ENCODE results near the gene EDN3.

EDN3 gene

DNA sequence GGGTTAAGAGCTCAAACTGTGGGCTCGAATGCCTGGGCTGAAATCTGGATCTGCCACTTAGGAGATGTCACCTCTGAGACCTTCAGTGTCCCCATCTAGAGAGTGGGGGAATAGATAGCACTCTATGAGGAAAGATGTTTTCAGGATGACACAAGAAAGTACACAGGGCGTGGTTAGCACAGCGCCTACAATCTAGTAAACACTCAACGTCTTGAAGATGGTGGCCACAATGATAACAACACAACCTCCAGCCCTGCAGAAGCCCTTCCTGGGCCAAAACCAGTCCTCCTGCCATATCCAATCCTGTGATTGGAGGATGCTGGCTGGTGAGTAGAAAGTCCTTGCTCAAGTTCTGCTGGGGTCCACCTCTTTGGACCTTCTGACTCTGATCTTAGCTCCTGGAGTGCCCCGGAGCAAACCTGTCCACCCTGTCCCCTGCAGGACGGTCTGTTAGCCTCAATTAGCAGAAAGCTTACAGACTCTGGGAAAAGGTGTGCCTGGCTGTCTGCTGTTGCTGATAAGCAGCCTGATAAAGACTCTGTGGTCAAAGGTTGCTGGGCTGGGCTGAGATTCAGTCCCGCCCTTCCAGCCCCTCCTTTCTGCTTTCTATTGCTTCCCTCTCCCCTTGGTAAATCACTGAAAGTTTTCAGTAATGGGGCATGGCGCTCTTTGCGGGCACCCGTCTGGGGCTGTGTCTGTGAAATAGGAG lies 8.2 kb downstream of the EDN3 start:
- DNase-seq: no peak

DNA sequence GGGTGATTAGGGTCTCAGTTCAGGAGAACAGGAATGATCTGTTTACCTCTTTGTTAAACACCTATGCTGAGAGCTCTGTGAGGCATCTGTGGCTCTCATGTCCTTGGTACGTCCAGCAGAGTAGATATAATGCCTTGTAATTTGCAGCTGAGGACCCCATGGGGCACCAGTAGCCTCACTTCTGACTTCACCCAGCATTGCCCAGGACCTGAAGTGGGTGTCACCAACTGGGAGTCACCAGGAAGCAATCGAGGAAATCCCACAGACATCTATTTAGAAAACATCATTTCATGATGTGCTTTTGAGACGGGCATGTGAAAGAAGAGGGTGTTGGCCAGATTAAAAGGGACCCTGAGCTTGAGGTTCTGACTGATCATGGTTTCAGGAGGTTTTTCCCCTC lies 8.8 kb downstream of the EDN3 start:
- no peak for DNase-seq

DNA sequence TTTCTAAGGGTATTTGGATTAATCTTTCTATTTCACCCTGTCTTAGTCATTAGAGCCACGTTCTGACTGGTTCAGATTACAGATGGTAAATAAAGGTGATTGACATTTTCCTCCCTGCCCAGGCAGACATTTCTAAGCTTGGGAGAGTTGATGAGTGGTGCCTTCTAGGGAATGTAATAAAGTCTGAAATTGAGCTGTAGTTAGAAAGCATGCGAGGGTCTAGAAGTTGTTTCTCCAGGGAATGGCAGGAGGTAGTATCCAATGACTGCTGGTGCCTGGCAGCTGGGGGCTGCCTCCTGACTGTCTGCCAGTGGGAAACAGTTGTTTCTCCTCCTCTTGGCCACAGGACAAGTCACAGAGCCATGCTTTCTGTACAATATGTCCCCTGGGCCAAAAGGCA lies 14.6 kb downstream of the EDN3 start:
- DNase-seq: no peak

DNA sequence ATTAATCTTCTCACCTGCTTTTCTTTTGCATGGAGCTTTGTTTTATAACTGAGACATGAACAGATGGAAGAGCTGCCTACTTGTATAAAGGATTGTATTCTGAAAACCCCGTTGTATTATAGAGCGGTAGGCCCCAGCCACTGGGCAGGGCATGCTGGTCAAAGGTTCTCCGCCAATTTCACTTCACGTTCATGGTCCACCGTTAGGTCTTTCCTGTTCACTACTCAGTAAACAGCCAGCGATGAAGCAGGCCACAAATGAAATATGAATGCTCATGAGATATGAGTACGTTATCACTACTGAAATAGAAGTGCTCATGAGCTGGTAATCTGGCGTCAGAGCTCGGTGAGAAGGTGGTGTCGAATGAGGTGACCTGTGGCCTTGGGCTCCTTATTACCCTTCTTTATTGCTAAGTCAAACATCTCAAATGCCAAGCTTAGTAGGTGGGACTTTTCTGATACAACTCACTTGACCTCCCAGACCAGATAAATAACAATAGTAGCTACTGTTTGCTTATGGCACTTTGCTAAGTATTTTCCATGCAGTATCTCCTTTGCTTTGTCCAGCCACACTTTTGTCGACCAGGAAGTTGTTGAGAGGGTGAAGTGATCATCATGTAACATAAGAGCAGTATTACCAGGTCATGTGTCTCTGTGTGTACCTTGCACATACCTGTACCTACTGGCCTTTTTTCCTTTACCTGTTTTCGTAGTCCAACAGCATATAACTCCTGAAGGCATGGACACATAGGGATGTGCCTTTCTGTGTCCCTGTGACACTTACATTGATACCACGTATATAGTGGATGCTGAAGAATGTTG lies 16.7 kb downstream of the EDN3 start:
- DNase-seq: no peak

DNA sequence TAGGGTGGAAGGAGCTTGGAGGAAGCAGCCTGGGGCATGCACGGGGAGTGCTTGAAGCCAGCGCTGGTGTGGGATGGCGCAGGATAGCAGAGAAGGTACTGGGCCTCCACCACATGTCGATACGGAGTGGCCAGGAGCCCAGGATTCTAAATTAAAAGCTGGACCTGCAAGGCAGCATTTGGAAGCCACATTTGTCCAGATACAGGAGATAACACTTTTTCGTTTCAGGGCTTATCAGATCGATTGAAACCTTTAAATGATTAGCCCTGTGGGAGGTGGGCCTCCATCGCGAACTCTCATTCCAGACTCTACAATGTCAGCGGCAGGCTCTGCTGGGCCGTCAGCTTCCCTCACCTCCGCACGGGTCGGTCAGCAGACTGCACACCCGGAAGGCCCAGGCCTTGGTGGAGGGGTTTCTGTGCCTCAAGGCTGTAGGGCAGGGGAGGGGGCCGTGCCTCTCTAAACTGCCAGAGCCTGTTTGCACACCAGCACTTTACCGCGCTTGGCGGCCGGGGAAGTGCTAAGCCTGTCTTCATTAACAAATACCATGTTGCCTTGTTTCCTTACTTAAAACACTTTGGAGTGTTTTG lies 17.9 kb downstream of the EDN3 start:
- DNase-seq: no peak

DNA sequence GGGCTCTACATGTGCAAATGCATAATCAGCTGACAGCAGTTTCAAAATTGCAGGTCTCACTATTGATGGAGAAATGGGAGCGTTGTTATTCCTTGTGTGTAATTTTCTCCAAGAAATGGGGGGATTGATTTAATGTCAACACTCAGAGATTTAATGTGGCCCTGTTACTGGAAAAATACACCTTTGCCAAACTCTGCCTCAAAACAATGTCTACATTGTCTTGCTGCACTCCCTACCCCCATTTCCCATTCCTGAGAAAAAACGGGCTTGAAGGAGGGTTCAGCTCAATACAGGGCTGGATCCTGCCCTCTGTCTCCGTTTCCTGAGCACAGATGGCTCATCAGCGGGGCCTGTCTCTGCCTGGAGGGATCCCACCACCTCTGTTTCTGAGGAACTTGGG lies 18.4 kb downstream of the EDN3 start:
- DNase-seq: no peak

DNA sequence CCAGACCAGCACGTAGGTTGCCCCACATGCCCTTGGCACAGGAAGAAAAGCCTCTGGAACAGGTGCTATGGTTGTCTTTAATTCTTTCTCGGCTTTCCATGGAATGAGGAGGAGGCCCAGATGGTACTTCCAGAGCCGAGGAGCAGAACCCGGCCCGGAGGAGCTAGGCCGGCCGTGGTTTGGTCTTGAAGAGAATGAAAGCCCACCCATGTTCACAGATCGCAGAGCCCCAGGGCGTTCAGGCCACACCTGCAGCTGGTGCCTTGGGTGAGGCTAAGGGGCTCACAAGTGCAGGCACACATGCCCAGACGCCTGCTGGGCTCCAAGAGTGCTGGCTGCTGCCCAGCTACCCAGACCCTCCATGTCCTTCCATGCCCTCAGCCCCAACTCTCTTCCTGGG lies 20.0 kb downstream of the EDN3 start:
- DNase-seq: no peak

DNA sequence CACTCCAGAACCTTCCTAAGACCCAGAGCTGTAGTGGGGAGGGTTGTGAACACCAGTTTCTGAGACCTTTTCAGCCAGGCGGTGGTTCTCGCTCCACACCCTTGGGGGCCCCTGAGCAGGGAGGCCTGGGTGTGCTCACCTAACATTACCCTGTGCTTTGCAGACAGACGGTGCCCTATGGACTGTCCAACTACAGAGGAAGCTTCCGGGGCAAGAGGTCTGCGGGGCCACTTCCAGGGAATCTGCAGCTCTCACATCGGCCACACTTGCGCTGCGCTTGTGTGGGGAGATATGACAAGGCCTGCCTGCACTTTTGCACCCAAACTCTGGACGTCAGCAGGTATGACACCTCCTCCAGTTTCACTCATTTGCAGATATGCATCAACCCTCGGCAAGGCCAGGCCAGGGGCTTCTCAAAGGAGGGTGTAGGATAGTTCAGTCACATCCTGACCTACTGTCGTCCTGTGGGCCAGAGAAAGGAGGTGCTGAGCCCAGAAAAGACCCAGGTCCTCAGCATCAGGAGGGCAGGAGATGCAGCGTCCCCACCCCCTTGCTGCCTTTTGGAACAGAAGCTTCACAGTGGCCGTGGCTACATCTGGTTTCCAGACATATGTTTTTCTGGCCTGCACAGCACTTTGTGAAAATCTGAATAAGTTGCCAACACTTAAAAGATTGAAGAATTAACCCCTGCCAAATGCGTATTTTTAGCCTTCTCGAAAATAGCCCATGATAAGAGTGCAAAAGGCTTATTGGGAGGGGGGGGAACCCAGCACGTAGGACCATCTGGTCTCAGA lies 20.6 kb downstream of the EDN3 start:
- DNase-seq: no peak

DNA sequence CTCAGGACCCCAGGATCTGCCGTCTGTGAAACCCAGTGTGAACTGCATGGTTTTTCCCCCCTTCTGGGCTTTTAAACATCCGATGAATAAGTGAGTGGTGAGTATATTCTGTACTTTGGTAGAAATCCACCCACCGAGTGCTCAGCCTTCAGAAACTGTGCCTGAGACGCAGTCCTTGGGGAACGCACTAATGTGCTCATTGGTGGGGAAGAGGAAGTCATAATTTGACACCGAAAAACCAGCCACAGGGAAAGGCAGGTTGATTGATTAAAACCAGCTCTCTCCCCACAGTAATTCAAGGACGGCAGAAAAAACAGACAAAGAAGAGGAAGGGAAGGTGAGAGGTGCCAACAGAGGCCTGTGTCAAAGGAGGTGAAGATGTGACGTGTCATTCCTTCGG lies 21.7 kb downstream of the EDN3 start:
- no peak for DNase-seq

DNA sequence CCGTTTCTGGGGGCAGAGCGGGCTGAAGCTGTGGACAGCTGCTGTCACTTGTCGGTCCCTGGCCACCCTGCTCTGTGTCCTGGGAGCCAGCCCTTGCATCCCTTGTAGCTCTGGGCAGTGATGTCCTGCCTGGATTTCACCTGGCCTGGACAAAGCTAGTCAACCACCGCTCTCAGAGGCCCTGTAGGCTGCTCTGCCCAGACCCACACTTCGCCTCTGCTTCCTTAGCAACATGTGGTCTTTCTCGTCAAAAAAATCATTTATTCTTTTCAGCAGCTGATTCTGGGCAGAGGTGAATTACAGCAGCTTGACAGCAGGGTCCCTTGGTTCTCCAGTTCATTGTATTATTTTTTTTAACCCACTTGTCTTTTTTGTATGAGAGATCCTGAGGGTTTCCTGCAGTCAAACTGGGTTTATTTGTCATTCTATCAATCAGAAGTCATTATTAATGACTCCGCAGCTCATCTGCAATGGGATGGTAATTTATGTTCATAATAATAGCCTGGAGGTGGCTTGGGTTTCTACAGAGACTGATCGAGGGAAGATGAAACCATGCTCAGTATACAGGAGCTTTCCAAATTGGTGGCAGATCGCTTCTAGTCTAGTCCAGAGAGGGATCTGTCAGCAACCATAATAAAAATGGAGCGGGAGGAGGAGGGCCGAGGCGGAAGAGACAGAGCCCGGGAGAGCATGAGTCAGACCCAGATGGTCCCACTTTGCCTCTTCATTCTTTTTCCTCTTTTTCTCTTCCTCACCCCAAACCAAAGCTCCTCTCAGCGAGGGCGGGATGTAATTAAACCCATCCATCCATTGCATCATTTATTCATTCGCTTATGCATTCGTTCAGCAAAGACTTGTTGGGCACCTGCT lies 22.4 kb downstream of the EDN3 start:
- no peak for DNase-seq

DNA sequence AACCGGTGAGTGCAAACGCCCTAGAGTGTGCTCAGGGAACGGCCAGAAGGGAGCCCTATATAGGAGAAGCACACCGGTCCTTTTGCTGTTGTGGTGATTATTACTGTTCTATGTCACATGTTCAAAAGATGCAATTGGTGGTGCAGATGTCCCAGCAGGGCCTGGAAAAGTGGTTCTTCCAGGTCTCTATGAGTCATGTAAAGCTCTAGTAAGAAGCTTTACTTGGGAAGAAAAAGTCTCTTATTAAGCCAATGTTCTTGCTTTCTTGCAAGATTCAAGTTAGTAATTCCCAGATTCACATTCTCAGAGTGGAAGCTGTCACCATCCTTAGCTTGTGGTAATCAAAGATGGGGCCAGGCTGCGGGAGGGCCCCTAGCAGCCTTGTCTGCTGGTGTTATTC lies 23.3 kb downstream of the EDN3 start:
- DNase-seq: no peak

DNA sequence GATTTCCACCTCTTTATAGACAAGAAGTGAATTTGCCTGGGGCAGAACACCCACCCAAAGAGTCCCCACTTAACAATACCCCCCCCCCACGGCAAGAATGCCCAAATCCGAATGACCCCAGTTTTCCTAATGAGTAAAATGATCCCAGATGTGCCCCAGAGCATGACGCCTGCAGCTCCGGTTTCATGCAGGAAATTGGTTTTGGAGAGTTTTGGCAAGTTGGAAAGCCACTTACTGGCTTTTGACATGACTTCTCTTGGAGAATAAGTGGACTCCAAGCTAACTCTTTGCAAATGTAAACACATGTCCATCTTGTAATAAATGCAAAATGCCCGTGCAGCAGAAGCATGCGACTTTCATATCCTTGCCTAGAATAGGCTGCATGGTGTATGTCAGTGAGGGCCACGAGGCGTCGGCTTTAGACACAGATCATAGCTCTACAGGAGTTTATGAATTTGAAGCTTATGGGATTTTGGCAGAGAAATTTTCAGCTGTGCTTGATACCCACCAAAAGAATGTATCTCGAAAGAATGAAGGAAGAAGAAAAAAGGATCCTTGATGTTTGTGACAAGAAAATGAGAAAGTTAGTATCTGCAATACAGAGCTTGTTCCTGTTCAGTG lies 24.2 kb downstream of the EDN3 start:
- no peak for DNase-seq

DNA sequence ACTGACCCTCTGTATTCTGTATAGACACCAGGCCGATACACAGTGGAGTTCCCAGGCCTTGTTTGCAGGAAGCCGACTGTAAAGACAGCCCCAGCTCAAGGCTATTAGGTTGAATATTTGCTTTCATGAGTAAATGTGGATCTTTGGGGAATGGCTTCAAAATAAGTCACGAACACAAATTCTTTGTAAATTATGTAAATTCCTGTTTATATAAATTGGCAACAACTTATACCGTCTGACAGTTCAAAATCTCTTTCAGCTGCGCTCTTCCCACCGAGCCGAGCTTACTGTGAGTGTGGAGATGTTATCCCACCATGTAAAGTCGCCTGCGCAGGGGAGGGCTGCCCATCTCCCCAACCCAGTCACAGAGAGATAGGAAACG lies 24.7 kb downstream of the EDN3 start:
- no peak for DNase-seq

DNA sequence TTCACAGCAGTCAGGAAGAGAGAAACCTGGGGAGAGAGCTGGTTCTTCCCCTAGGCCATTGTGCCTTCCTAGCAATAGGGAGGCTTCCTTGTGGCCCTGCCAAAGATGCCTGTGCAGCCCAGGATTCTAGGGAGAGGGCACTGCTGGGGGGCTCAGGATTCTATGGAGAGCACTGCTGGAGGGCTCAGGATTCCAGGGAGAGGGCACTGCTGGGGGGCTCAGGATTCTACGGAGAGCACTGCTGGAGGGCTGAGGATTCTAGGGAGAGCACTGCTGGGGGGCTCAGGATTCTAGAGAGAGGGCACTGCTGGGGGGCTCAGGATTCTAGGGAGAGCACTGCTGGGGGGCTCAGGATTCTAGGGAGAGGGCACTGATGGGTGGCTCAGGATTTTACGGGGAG lies 25.8 kb downstream of the EDN3 start:
- no peak for DNase-seq

DNA sequence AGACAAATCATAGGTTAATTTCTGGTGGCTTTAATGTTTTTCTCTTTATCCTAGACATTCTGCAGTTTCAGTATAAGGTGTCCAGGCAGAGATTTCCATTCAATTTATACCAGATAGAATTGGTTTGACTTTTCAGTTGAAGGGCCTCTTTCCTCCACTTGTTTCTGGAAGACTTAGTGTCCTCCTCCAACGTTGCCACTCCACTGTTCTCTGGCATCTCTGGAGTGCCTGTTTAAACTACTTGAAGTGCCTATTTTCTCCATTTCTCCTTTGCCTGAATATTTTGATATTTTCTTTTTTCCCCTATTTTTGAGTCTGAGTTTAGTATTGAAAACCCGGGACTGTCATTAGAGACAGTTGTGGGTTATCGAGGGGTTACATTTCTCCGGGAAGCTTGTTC lies 27.7 kb downstream of the EDN3 start:
- no peak for DNase-seq

DNA sequence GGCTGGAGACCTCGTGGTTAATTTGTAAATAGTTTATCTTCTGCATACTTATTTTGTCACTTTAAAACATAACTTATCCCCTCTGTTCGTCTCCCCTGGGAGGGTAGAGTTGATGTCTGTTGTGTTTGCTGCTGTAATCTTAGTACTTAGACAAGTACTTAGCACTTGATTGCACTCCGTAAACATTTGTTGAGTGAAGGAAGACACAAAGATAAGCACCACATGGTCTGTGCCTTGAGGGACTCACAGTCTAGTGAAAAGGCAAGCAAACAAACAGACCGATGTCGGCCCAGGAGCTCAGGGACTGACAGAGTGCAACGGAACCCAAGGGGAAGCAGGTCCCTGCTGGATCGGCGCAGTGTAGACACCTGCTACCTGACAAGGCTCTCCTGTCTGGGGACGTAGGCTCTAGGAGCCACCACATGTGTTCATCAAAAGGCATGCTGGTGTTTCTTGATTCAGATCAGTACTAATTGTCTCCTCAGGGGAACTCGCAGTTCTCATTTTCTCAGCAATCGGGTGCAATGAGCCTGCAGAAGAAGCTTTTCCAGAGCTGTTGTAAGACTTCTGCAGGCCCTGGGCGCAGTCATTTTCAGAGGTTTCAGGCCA lies 31.4 kb downstream of the EDN3 start:
- DNase-seq: no peak

DNA sequence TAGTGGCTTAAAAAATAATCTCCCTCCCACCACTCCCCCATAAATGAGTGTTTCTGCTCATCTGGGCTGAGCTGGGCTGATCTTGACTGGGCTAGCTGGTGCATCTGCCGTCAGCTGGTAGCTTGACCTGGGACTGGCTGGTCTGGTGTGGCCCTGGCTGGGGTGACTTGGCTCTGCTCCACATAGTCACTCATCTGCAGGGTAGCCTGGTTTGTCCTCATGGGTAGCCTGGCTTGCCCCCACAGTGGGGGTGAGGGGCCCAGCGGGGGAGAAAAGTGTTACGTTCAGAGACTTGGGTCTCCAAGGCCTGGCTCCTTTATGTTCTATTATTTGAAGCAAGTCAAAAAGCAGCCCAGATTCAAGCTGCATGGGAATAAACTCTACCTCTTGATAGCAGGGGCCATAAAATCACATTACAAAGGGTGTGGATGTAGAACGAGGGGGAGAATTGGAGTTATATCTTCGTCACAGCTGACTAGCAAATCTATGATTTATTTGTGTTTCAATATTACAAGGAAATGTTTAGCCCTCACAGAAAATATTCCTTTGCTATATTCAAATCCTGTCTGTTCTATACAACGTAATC lies 32.9 kb downstream of the EDN3 start:
- DNase-seq: no peak

DNA sequence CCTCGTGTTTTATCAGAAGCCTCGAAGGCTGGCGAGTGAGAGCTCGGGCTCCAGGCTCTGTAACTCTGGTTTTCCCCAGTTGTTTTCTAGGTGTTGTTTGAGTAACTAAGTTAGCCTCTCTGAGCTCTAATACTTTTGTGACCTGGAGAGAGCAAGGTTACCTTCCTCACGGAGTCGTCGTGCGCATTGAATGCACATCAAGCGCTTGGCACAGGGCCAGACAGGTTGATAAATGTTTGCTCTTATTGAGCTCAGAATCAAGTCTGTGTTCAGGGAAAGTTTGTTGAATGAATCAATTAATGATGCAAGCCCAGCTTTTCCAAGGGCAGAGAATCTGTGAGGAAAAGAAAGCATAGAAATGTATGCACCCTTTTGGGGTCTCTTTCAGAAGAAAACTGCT lies 33.5 kb downstream of the EDN3 start:
- DNase-seq: no peak

DNA sequence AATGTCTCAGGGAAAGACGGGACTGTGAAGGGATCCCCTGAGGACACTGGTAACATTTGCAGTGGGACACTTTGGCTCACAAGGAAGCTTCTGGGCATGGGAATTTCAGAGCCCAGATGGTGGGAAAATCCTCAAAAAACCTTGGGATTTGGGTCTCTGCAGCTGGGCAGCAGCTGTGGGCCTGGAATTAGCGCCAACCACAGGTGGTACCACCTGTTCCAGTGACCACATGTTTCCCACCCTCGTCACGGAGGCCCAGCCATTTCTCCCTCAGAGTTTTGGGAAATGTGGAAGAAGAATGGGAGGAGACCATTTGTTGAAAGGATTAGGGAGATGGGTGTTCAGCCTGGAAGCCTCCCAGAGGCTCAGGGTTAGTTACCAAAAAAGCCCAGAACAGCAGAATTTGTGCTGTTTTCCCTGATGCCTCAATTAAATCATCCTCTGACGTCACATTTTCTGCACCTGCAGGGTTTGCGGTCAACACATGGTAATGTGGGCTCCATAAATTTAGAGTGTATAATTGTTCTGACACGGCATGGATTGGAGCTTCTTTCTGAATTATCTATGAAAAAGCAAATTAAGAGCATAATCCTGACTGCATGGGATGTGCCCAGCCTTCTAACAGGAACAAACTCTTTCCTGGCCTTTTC lies 34.4 kb downstream of the EDN3 start:
- DNase-seq: no peak

DNA sequence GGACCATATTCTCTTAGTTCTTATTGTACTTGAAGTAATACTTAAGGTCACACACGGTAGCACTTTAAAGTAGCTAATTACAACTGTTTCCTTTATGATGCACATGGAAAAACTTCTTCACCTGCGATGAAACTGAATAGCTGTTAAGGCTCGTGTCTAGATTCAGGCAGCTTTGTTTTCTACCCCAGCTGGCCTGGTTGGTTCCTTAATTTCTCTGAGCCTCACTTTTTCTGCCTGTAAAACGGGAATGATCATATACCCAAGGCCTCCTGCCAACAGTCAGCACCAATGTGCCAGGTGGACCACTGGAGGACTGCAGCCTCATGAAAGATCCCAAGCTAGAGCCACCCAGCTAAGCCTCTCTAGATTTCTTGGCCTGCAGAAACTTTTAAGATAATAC lies 35.0 kb downstream of the EDN3 start:
- no peak for DNase-seq

DNA sequence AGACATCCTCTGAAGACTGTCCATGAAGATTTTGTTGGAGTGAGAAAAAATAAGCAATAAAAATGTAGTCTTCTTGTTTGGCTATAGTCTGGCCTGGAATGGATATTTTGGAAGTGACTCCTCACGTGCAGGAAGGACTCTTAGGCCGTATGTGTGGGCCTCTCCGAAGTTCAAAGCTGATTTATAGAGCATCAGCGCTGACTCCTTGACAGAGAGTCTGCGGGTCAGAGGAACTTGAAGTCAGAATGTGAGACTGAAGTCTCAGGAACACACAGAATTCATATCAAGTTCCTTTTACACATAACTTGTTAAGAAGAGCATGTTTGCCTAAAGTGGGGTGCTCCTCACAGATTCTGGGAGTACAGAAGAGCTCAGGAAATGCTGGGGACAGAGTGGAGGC lies 36.1 kb downstream of the EDN3 start:
- DNase-seq: no peak
